ENCODE measurements around the gene EXOSC9. TPM values are rescaled to one million over a fixed set of nuclear protein-coding genes. Genes with fewer than 3 reads are reported as not detected.

The EXOSC9 gene
- total RNA-seq, 3 donors from 2014 or later (not counting 1 experiment from before 2014, with no cell fraction given): 45.7 to 57.4 (median 51.2) TPM

GRCh38 chr4:121778991-121779628, 22.0 kb upstream of the EXOSC9 start:
- intact Hi-C loops (cut with micrococcal nuclease): no loop called here
- TF ChIP-seq CTCF (IDR thresholded peaks at IDR 0.05): no peak
- Mint-ChIP-seq H3K9me3 (no peaks in the 10 kb centered on the region), H3K27ac (no peak overlapping the region), H3K4me1 (no peaks in the 10 kb centered on the region), H3K4me3 (no peak overlapping the region), H3K27me3 (ENCODE audit: low read depth in 2 of 2) (peaks cover 30 to 52% of the 10 kb centered on the region in 2 donors), H3K36me3 (no peaks in the 10 kb centered on the region)
- Histone ChIP-seq H3K4me3 (ENCODE audit: low read length) (no peak overlapping the region), H3K36me3 (ENCODE audit: control insufficient read depth, insufficient read depth, low read length) (no peaks in the 10 kb centered on the region), H3K27ac (ENCODE audit: low read length) (no peak overlapping the region), H3K4me1 (ENCODE audit: control insufficient read depth, insufficient read depth, low read length) (no peaks in the 10 kb centered on the region), H3K9me3 (ENCODE audit: control insufficient read depth, insufficient read depth, low read length) (no peaks in the 10 kb centered on the region), H3K27me3 (ENCODE audit: control insufficient read depth, insufficient read depth, low read length) (no peaks in the 10 kb centered on the region)
- WGBS (ENCODE audit: insufficient coverage): 93% methylated on average over 5 of the region's 8 CpGs
- ATAC-seq (no peak), DNase-seq (no peak)

DNA sequence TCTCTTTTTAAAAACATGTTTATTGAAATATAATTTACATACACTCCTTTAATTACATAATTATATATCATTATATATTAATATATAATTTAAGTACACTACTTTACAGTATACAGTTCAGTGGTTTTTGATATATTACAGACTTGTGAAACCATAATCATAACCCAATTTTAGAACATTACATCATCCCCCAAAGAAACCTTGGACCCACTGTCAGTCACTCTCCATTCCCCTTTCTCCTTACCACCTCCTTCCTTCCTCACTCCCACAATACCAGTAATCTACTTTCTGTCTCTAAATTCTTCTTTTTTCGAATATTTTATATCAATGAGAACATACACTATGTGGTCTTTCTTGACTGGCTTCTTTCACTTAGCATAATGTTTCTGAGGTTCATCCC, 17.9 kb upstream of the EXOSC9 start:
- peaks cover 10% of the 10 kb centered on the region for H3K27me3 ChIP-seq (ENCODE audit: control insufficient read depth, insufficient read depth, low read length)
- WGBS (ENCODE audit: insufficient coverage): 64% methylated on average over 1 of the region's 1 CpG
- no peak overlapping the region for H3K4me3 Mint-ChIP-seq
- no peaks in the 10 kb centered on the region for H3K9me3 Mint-ChIP-seq
- H3K9me3 ChIP-seq (ENCODE audit: control insufficient read depth, insufficient read depth, low read length): peaks cover 3% of the 10 kb centered on the region
- DNase-seq: no peak
- H3K4me1 ChIP-seq (ENCODE audit: control insufficient read depth, insufficient read depth, low read length): no peaks in the 10 kb centered on the region
- H3K36me3 ChIP-seq (ENCODE audit: control insufficient read depth, insufficient read depth, low read length): no peaks in the 10 kb centered on the region
- TF ChIP-seq CTCF (IDR thresholded peaks at IDR 0.05): no peak
- no peak overlapping the region for H3K27ac ChIP-seq (ENCODE audit: low read length)
- H3K4me3 ChIP-seq (ENCODE audit: low read length): no peak overlapping the region
- intact Hi-C loops (cut with micrococcal nuclease): no loop called here
- H3K4me1 Mint-ChIP-seq: no peaks in the 10 kb centered on the region
- no peaks in the 10 kb centered on the region for H3K36me3 Mint-ChIP-seq
- peaks cover 37 to 68% of the 10 kb centered on the region in 2 donors for H3K27me3 Mint-ChIP-seq (ENCODE audit: low read depth in 2 of 2)
- no peak overlapping the region for H3K27ac Mint-ChIP-seq
- ATAC-seq: no peak

- H3K9me3 Mint-ChIP-seq: no peaks in the 10 kb centered on the region
- no CpG with 5 or more reads among the region's 1 CpG for WGBS (ENCODE audit: insufficient coverage)
Observed at GRCh38 chr4:121784401-121784800, 16.7 kb upstream of the EXOSC9 start.

More at GRCh38 chr4:121784401-121784800, 16.7 kb upstream of the EXOSC9 start:
- H3K27ac ChIP-seq (ENCODE audit: low read length): no peak overlapping the region
- DNase-seq (no peak), ATAC-seq (no peak)
- Mint-ChIP-seq H3K36me3 (no peaks in the 10 kb centered on the region), H3K4me1 (no peaks in the 10 kb centered on the region), H3K27ac (no peak overlapping the region), H3K4me3 (no peak overlapping the region), H3K27me3 (ENCODE audit: low read depth in 2 of 2) (peaks cover 42 to 76% of the 10 kb centered on the region in 2 donors)
- H3K9me3 ChIP-seq (ENCODE audit: control insufficient read depth, insufficient read depth, low read length): peaks cover 3% of the 10 kb centered on the region
- H3K27me3 ChIP-seq (ENCODE audit: control insufficient read depth, insufficient read depth, low read length): peaks cover 12% of the 10 kb centered on the region
- no peak for TF ChIP-seq CTCF (IDR thresholded peaks at IDR 0.05)
- no peaks in the 10 kb centered on the region for H3K4me1 ChIP-seq (ENCODE audit: control insufficient read depth, insufficient read depth, low read length)
- no peaks in the 10 kb centered on the region for H3K36me3 ChIP-seq (ENCODE audit: control insufficient read depth, insufficient read depth, low read length)
- intact Hi-C loops (cut with micrococcal nuclease): no loop called here
- H3K4me3 ChIP-seq (ENCODE audit: low read length): no peak overlapping the region
